ENCODE data around the gene INPP4B.

The INPP4B gene

DNA sequence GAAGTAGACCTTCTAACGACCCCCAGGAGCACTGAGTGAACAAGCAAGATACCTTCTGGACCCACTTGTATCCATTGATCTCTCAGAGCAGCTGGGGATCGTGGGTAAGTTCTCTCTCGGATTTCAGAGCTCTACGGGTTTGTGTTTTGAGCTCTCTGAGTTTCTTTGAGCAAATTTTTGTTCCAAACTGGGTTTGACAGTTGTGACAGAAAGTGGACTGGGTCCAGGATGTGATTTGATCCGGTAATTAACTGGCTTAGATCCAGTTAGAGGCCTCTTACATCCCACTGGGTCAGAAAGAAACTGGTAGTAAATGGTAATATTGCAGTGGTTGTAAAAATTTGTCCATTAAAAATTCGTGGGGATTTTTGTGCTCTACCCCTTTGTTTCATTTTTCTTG, 459.2 kb downstream of the INPP4B start:
- no peak for TF ChIP-seq EZH2 (IDR thresholded peaks at IDR 0.05; ENCODE audit: borderline replicate concordance, low read length)
- TF ChIP-seq, protein P1, sequence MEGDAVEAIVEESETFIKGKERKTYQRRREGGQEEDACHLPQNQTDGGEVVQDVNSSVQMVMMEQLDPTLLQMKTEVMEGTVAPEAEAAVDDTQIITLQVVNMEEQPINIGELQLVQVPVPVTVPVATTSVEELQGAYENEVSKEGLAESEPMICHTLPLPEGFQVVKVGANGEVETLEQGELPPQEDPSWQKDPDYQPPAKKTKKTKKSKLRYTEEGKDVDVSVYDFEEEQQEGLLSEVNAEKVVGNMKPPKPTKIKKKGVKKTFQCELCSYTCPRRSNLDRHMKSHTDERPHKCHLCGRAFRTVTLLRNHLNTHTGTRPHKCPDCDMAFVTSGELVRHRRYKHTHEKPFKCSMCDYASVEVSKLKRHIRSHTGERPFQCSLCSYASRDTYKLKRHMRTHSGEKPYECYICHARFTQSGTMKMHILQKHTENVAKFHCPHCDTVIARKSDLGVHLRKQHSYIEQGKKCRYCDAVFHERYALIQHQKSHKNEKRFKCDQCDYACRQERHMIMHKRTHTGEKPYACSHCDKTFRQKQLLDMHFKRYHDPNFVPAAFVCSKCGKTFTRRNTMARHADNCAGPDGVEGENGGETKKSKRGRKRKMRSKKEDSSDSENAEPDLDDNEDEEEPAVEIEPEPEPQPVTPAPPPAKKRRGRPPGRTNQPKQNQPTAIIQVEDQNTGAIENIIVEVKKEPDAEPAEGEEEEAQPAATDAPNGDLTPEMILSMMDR (IDR thresholded peaks at IDR 0.05; ENCODE audit: low read length) = no peak
- no peaks in the 10 kb centered on the region for H3K79me2 ChIP-seq (ENCODE audit: insufficient read depth, low read length)
- no peaks in the 10 kb centered on the region for H3K9me3 ChIP-seq (ENCODE audit: low read length)
- no peak overlapping the region for H3K4me2 ChIP-seq (ENCODE audit: low read length)
- H3F3A ChIP-seq (ENCODE audit: insufficient read depth, low read length) = no peaks in the 10 kb centered on the region
- no peaks in the 10 kb centered on the region for H3K27me3 ChIP-seq (ENCODE audit: insufficient read depth, low read length)
- H2AFZ ChIP-seq (ENCODE audit: low read length) = no peak overlapping the region
- no peaks in the 10 kb centered on the region for H4K20me1 ChIP-seq (ENCODE audit: insufficient read depth, low read length)
- H3K4me3 ChIP-seq (ENCODE audit: low read depth, low read length, poor library complexity, severe bottlenecking) = no peak overlapping the region
- H3K4me1 ChIP-seq (ENCODE audit: insufficient read depth, low read length, severe bottlenecking) = no peaks in the 10 kb centered on the region
- H3K9ac ChIP-seq (ENCODE audit: low read length) = no peak overlapping the region
- H3K36me3 ChIP-seq (ENCODE audit: insufficient read depth, low read length) = no peaks in the 10 kb centered on the region
- no peaks in the 10 kb centered on the region for H3K9me2 ChIP-seq (ENCODE audit: low read depth, low read length)
- H3K27ac ChIP-seq (ENCODE audit: low read depth, low read length, poor library complexity, severe bottlenecking) = no peak overlapping the region

DNA sequence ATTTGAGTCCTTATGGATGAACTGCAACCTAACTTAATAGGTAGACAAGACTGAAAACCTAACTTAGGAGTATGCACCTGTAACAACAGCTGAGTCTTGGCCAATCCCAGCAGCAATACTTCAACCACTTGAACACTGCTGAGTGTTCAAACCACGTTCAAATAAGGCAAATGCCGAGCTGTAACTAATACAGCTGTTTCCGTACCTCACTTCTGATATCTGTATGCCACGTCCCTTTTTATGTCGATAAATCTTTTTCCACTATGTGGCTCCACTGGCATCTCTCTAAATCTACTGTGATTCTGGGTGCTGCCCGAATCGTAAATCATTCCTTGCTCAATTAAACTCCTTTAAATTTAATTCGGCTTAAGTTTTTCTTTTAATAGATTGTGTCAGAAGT, 459.7 kb downstream of the INPP4B start:
- H3K9me3 ChIP-seq (ENCODE audit: low read length) = no peaks in the 10 kb centered on the region
- H4K20me1 ChIP-seq (ENCODE audit: insufficient read depth, low read length) = no peaks in the 10 kb centered on the region
- no peak overlapping the region for H3K4me2 ChIP-seq (ENCODE audit: low read length)
- H2AFZ ChIP-seq (ENCODE audit: low read length) = no peak overlapping the region
- no peak overlapping the region for H3K27ac ChIP-seq (ENCODE audit: low read depth, low read length, poor library complexity, severe bottlenecking)
- no peak for TF ChIP-seq EZH2 (IDR thresholded peaks at IDR 0.05; ENCODE audit: borderline replicate concordance, low read length)
- TF ChIP-seq, protein P1 (IDR thresholded peaks at IDR 0.05; ENCODE audit: low read length) = no peak
- no peaks in the 10 kb centered on the region for H3K4me1 ChIP-seq (ENCODE audit: insufficient read depth, low read length, severe bottlenecking)
- no peaks in the 10 kb centered on the region for H3K27me3 ChIP-seq (ENCODE audit: insufficient read depth, low read length)
- H3K9me2 ChIP-seq (ENCODE audit: low read depth, low read length) = no peaks in the 10 kb centered on the region
- H3K36me3 ChIP-seq (ENCODE audit: insufficient read depth, low read length) = no peaks in the 10 kb centered on the region
- no peaks in the 10 kb centered on the region for H3K79me2 ChIP-seq (ENCODE audit: insufficient read depth, low read length)
- H3K9ac ChIP-seq (ENCODE audit: low read length) = no peak overlapping the region
- no peaks in the 10 kb centered on the region for H3F3A ChIP-seq (ENCODE audit: insufficient read depth, low read length)
- no peak overlapping the region for H3K4me3 ChIP-seq (ENCODE audit: low read depth, low read length, poor library complexity, severe bottlenecking)

DNA sequence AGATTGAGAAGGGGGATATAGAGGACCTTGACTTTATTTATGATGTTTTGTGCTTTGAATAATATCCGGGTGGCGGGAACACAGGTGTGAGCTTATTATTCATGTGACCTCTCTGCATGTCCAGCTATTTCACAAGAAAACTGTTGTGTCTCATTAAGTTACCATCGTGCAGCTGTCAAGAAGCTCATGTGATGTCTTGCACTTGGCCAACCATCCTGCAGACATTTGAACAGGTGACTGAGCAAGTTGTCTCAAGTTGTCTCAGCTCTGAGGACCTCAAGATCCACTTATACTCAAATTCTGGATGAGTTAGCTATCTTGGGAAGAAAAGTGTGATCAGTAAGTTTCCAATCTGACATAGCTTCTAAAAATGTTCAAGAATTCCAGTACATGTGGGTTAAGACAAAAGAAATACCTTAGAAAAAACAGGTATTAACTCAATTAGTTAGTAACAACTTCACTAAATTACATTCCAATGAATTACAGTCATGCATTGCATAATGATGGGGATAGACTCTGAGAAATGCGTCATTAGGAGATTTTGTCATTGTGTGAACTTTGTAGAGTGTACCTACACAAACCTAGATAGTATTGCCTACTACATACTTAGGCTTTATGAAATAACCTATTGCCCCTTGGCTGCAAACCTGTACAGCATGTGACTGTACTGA, 462.2 kb downstream of the INPP4B start:
- H3K36me3 ChIP-seq (ENCODE audit: insufficient read depth, low read length) = no peaks in the 10 kb centered on the region
- H3K27me3 ChIP-seq (ENCODE audit: insufficient read depth, low read length) = no peaks in the 10 kb centered on the region
- no peak overlapping the region for H3K4me3 ChIP-seq (ENCODE audit: low read depth, low read length, poor library complexity, severe bottlenecking)
- no peaks in the 10 kb centered on the region for H3K79me2 ChIP-seq (ENCODE audit: insufficient read depth, low read length)
- H3K4me1 ChIP-seq (ENCODE audit: insufficient read depth, low read length, severe bottlenecking) = no peaks in the 10 kb centered on the region
- TF ChIP-seq EZH2 (IDR thresholded peaks at IDR 0.05; ENCODE audit: borderline replicate concordance, low read length) = no peak
- TF ChIP-seq, protein P1 (IDR thresholded peaks at IDR 0.05; ENCODE audit: low read length) = no peak
- H3K9me3 ChIP-seq (ENCODE audit: low read length) = no peaks in the 10 kb centered on the region
- no peaks in the 10 kb centered on the region for H4K20me1 ChIP-seq (ENCODE audit: insufficient read depth, low read length)
- no peaks in the 10 kb centered on the region for H3K9me2 ChIP-seq (ENCODE audit: low read depth, low read length)
- H3K9ac ChIP-seq (ENCODE audit: low read length) = no peak overlapping the region
- H2AFZ ChIP-seq (ENCODE audit: low read length) = no peak overlapping the region
- H3K27ac ChIP-seq (ENCODE audit: low read depth, low read length, poor library complexity, severe bottlenecking) = no peak overlapping the region
- H3K4me2 ChIP-seq (ENCODE audit: low read length) = no peak overlapping the region
- H3F3A ChIP-seq (ENCODE audit: insufficient read depth, low read length) = no peaks in the 10 kb centered on the region
